HAP-1 (cell line): ENCODE data around the gene ARL6IP6.
A peak's percentile ranks its signal among the peaks of the same experiment; 100 is the strongest.

Experiments used
- DNase-seq, 2 experiments: peaks; one replicate each; pipeline ENCODE4 v3.0.0-alpha.2; 2016 to 2020; ENCODE audit warnings: low spot score in 2 of 2
- H3K27me3 ChIP-seq: fragments of 250-450 bp; sonication (Bioruptor Pico); 2 replicates; pipeline ENCODE4 v1.5.1; 2020; ENCODE audit warnings: low read depth, mild to moderate bottlenecking, moderate library complexity
- H3K36me3 ChIP-seq: fragments of 250-450 bp; sonication (Bioruptor Pico); replicated peaks from 2 replicates; pipeline ENCODE4 v1.5.1; 2020; ENCODE audit warnings: mild to moderate bottlenecking
- H3K4me1 ChIP-seq: fragments of 250-450 bp; sonication (Bioruptor Pico); 2 replicates; pipeline ENCODE4 v1.5.1; 2020; ENCODE audit warnings: mild to moderate bottlenecking
- H3K4me3 ChIP-seq: fragments of 250-450 bp; sonication (Bioruptor Pico); 2 replicates; pipeline ENCODE4 v1.5.1; 2020; ENCODE audit warnings: mild to moderate bottlenecking, moderate library complexity
- H3K9me3 ChIP-seq: fragments of 250-450 bp; sonication (Bioruptor Pico); 2 replicates; pipeline ENCODE4 v1.5.1; 2020; ENCODE audit warnings: mild to moderate bottlenecking, moderate library complexity
- in situ Hi-C: fragments of 300-500 bp; cut with MboI; formaldehyde crosslinking; loops from 3 replicates; pipeline ENCODE4 v1.14.3; 2020; ENCODE audit warnings: low sequenced_read_pairs, inconsistent platforms, mixed read lengths

The ARL6IP6 gene

DNA sequence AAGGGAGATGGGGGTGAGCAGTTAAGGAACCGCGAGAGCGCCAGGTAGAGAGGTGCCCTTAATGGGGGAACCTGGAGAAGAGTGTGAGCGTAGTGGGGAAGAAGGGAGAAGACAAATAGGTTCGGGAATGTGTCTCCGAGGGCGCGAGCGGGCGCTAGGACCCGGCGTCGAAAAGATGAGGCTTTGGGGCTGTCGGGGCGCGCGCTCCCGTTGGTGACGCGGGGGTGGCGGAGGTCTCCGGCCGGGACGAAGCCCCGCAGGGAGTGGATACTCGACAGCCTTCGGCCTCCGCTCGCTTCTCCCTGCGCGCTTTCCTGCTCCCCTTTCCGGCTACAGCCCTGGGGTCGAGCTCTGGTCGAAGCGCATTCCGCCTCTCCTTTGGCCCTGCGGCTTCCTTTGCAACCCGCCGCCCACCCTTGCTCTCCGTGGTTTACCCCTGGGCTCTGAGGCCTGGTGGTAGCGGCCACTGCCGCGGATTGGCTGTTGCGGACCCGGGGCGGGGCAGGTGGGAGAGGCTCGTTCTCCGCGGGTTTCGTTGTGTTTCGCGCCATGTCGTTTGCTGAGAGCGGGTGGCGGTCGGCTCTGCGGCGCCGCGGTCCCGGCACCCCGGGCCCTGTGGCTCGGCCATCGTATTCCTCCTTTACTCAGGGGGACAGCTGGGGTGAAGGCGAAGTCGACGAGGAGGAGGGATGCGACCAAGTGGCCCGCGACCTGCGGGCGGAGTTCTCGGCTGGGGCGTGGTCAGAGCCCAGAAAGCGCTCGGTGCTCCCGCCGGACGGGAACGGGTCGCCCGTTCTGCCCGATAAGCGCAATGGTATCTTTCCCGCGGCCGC is at the start of gene ARL6IP6:
ARL6IP6 (plus strand) TSS at position 545 of the 833 bp plus-strand sequence; CDS start at position 550, 5 bp downstream.
- in situ Hi-C loops = no loop called here
- no peaks in the 10 kb centered on the region for H3K27me3 ChIP-seq
- DNase-seq = peak; percentile 84 to 95
- no peaks in the 10 kb centered on the region for H3K9me3 ChIP-seq
- peak within 1 kb of the TSS; percentile 88 for H3K4me3 ChIP-seq
- H3K4me1 ChIP-seq = peaks cover 17% of the 10 kb centered on the region
- peaks cover 47% of the 10 kb centered on the region for H3K36me3 ChIP-seq

DNA sequence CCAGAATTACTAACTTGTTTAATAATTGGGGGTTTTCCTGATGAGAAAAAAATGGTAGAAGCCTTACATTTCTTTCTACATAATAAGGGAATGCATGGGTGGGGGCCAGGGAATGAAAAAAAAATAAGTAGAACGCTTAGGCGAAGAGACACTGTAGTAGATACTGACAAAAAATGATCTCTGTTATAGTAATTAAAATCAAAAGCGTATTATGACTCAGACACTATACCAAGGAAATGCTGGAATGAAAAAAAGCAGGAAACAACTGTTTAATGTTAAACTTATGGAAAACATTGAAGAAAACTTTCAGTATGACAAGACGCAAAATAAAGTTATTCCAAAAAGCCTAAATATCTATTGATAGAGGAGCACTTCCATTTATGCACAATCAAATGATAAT is 44.1 kb upstream of the ARL6IP6 start:
- DNase-seq = no peak
- Histone ChIP-seq H3K27me3 (no peaks in the 10 kb centered on the region), H3K9me3 (no peaks in the 10 kb centered on the region), H3K4me1 (no peaks in the 10 kb centered on the region), H3K36me3 (peaks cover 81% of the 10 kb centered on the region), H3K4me3 (no peak overlapping the region)
- in situ Hi-C loops = loop anchor here (25.0 kb wide), 1 partner anchor 1212 kb away; no protein-coding TSS in a partner anchor

DNA sequence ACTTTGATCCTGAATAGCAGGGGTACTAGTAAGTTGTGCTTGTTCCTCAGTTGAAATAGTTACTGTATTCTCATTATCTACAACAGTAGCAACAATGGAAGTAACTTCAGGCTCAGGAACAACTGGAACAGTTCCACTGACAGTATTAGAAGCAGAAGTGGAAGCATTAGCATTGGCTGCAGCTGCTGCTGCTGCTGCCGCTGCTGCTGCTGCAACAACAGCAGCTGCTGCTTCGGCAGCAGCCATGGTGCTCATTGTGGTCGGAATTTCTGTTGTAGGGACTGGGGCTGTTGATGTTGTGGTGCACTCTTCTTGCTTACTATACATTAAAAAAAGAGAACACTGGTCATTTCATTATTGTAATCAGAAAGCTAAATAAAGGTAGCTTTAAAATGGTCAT is 42.0 kb upstream of the ARL6IP6 start:
- H3K27me3 ChIP-seq = no peaks in the 10 kb centered on the region
- H3K4me1 ChIP-seq = no peaks in the 10 kb centered on the region
- in situ Hi-C loops = no loop called here
- H3K36me3 ChIP-seq = peaks cover 83% of the 10 kb centered on the region
- no peaks in the 10 kb centered on the region for H3K9me3 ChIP-seq
- H3K4me3 ChIP-seq = no peak overlapping the region
- no peak for DNase-seq

DNA sequence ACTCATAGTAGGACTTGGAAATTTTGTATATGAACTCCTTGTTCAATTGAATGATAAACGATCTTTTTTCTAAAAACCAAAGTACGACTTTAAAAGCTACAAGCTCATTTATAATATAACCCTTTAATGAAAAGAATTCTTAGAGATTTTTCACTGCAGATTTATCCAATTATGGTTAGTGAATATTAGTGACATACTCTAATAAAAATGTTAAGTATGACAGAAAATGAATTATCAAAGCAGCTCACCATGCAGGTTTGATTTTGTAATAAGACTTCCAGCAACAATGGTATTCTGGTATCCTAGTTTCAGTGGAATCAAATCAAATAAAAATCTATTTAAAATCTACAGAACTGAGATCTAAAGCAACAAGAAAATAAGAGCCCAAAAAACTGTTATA is 39.6 kb upstream of the ARL6IP6 start:
- DNase-seq = no peak
- in situ Hi-C loops = no loop called here
- Histone ChIP-seq H3K4me1 (0 out of 2 replicates have a peak, but pooled peaks cover 2% of the 10 kb centered on the region), H3K4me3 (no peak overlapping the region), H3K9me3 (no peaks in the 10 kb centered on the region), H3K36me3 (peaks cover 78% of the 10 kb centered on the region), H3K27me3 (no peaks in the 10 kb centered on the region)

DNA sequence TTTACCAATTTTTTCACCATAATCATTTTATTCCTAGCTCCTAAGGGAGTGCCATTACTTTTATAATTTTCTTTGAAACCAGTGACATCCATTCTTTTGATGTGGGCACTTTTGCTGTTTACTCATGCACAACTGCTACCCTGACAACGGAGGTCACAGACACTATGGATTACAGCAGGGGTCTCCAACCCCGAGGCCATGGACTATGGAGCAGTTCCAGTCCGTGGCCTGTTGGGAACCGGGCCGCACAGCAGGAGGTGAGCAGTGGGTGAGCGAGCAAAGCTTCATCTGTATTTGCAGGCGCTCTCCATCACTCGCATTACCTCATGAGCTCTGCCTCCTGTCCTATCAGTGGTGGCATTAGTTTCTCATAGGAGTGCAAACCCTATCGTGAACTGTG is 35.8 kb upstream of the ARL6IP6 start:
- DNase-seq = no peak
- no peaks in the 10 kb centered on the region for H3K27me3 ChIP-seq
- H3K9me3 ChIP-seq = no peaks in the 10 kb centered on the region
- in situ Hi-C loops = no loop called here
- 0 out of 2 replicates have a peak, but pooled peaks cover 2% of the 10 kb centered on the region for H3K4me1 ChIP-seq
- H3K4me3 ChIP-seq = no peak overlapping the region
- H3K36me3 ChIP-seq = peaks cover 53% of the 10 kb centered on the region

DNA sequence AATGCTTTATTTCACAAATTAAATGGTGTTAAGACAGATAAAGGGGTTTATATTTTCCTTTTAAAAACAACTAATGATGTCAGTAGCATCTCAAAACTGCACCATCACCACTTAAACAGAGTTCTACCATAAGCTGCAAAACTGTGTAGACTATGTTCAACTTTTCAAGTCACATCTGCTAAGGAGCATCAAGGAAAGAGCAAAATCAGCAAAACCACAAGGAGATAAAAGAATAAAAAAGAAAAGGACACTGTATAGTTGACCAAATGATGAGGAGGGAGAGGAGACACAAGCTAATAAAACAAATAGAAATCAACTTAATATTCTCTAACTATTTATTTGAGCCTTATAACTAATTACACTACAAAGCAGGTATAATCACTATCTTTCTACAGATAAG is 35.0 kb upstream of the ARL6IP6 start:
- no peak for DNase-seq
- peaks cover 57% of the 10 kb centered on the region for H3K36me3 ChIP-seq

DNA sequence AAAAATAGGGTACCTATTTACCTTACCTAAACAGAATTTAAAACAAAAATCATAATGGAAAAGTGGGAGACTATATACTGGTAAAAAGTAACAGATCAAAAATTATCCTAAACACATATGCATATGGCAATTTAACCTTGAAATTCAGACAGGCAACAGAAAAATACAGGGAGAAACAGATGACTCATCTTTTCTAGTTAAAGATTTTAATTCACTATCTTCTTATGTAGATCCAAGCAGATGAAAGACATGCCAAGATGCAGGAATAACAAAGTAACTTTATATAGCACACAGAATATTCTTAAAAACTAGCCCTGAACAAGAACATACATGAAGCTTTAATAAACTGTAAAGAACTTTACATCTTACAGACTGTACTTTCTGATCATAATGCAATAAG is 32.1 kb upstream of the ARL6IP6 start:
- H3K36me3 ChIP-seq = peaks cover 32% of the 10 kb centered on the region

More for the DNA sequence above, 35.0 kb upstream of the ARL6IP6 start:
- Histone ChIP-seq H3K9me3 (no peaks in the 10 kb centered on the region), H3K4me1 (0 out of 2 replicates have a peak, but pooled peaks cover 2% of the 10 kb centered on the region), H3K4me3 (no peak overlapping the region), H3K27me3 (no peaks in the 10 kb centered on the region)
- in situ Hi-C loops = no loop called here

DNA sequence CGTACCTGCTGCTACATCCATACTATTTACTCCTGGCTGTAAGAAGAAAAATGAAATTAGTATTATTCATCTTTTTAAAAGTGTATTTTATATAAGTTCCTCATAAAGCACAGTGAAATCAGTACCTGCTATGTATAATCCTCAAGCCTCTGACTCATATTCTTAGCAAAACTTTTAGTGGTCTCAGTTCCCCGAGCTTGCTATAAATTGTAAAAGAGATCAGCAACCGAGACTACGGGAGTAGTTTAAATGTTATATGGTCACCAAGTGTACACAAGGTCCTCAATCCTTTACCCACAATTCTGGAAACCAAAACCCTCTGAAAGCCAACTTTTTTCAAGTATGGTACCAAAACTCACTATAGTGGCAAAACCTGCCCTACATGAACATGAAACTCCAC is 25.4 kb upstream of the ARL6IP6 start:
- H3K4me3 ChIP-seq = no peak overlapping the region
- peaks cover 3% of the 10 kb centered on the region; the same call in 1 of the 2 replicates for H3K4me1 ChIP-seq
- no peak for DNase-seq
- no peaks in the 10 kb centered on the region for H3K9me3 ChIP-seq
- H3K36me3 ChIP-seq = peaks cover 35% of the 10 kb centered on the region
- H3K27me3 ChIP-seq = no peaks in the 10 kb centered on the region
- in situ Hi-C loops = no loop called here

More for the DNA sequence above, 32.1 kb upstream of the ARL6IP6 start:
- H3K27me3 ChIP-seq = no peaks in the 10 kb centered on the region
- DNase-seq = no peak
- 0 out of 2 replicates have a peak, but pooled peaks cover 2% of the 10 kb centered on the region for H3K4me1 ChIP-seq
- H3K4me3 ChIP-seq = no peak overlapping the region
- in situ Hi-C loops = no loop called here
- no peaks in the 10 kb centered on the region for H3K9me3 ChIP-seq

DNA sequence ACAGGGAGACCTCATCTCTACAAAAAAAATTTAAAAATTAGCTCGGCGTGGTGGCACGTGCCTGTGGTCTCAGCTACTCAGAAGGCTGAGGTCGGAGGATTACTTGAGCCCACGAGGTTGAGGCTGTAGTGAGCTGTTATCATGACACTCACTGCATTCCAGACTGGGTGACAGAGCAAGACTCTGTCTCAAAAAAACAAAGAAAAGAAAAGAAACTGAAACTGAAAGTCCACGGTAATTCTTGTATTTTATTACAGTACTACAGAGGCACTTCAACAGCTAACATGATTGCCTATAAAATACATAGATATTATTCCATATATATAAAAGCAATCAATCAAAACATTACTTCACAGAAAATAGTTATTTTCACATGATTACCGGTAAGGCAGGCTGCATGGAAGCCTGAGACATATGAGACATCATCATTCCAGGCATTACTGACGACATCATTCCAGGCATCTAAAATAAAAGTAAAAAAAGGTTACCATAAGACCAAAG is 24.2 kb upstream of the ARL6IP6 start:
- H3K27me3 ChIP-seq = no peaks in the 10 kb centered on the region
- no peaks in the 10 kb centered on the region for H3K9me3 ChIP-seq
- H3K36me3 ChIP-seq = peaks cover 28% of the 10 kb centered on the region
- in situ Hi-C loops = no loop called here
- DNase-seq = no peak
- no peak overlapping the region for H3K4me3 ChIP-seq
- H3K4me1 ChIP-seq = peaks cover 3% of the 10 kb centered on the region; the same call in 1 of the 2 replicates

DNA sequence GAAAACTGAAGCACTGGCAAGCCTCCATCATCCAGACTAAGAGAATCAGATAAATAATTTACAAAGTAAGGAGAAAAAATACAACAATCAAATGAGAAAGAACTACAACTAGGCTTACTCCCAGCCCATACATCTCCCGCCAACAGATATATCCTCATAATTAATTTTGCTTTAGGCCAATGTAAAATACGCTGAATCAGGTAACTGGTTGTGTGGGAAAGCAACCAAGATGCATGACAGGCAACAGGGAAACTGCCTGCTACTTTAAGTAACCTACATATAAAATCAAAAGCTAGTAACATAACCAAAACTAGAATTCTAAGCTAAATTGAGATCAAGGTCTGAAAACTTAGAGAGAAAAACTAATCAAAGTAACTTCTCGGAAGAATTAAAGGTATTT is 22.7 kb upstream of the ARL6IP6 start:
- H3K4me1 ChIP-seq = peaks cover 3% of the 10 kb centered on the region; the same call in 1 of the 2 replicates
- in situ Hi-C loops = no loop called here
- no peak overlapping the region for H3K4me3 ChIP-seq
- H3K9me3 ChIP-seq = no peaks in the 10 kb centered on the region
- H3K36me3 ChIP-seq = peaks cover 28% of the 10 kb centered on the region
- no peaks in the 10 kb centered on the region for H3K27me3 ChIP-seq
- DNase-seq = no peak

DNA sequence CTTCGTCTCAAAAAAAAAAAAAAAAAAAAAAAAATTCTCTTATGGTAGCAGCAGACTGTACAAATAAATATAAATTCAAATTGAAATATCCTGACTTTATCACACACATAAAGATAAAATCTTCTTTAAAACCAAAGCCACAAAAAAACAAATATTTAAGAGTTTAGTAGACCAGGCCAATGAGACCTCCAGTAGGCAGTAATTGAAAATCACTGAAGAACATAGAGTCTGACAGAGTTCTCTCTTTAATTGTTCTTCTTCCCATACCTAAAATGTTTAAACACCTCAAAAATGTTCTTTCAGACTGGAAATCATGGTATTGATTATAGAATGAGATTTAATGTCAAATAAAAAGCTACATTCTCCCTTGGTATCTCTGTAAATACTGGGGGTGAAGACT is 21.9 kb upstream of the ARL6IP6 start:
- in situ Hi-C loops = no loop called here

DNA sequence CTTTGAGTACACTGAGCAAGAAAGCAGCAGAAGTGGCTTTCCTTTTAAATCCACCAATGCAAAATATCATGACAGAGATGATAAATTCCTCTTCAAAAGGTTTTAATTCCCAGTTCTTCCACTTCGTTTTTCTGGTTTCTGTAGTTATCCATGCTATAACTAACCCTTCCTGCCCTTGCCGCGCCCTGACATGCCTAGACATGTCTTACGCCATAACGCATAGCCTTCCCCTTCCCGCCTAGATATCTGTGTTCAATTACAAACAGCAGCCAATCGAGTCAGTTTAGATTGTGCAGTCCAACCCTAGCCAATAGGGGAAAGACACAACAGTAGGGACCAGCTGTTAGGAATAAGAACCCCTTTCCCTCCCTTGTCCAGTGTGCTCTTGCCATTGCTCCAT is 17.2 kb upstream of the ARL6IP6 start:
- H3K9me3 ChIP-seq = no peaks in the 10 kb centered on the region
- no peaks in the 10 kb centered on the region for H3K27me3 ChIP-seq
- DNase-seq = peak in 1 of 2 experiments; percentile 12
- peaks cover 3% of the 10 kb centered on the region; the same call in 1 of the 2 replicates for H3K4me1 ChIP-seq
- in situ Hi-C loops = no loop called here
- no peak overlapping the region for H3K4me3 ChIP-seq
- peaks cover 31% of the 10 kb centered on the region for H3K36me3 ChIP-seq

More for the DNA sequence above, 21.9 kb upstream of the ARL6IP6 start:
- H3K4me3 ChIP-seq = no peak overlapping the region
- H3K4me1 ChIP-seq = peaks cover 3% of the 10 kb centered on the region; the same call in 1 of the 2 replicates
- peaks cover 28% of the 10 kb centered on the region for H3K36me3 ChIP-seq
- no peaks in the 10 kb centered on the region for H3K27me3 ChIP-seq
- no peaks in the 10 kb centered on the region for H3K9me3 ChIP-seq
- DNase-seq = no peak

DNA sequence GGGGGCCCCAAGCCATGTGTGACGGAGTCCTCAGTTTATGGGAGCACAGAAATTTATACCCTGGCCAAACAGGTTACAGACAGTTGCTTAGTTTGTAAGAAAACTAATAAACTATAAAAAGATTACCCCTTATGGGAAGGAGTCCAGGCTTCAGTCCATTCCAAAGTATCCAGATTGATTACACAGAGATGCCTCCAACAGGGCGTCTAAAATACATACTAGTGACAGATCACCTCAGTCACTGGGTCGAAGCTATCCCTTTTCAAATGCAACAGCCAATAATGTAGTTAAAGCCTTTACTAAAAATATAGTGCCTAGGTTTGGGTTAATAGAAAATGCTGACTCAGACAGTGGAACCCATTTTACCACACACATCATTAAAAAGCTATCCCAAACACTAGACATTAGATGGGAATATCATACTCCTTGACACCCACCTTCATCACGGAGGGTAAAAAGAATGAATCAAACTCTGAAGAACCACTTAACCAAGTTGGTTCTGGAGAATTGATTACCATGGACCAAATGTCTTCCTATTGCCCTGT is 11.9 kb upstream of the ARL6IP6 start:
- H3K9me3 ChIP-seq = no peaks in the 10 kb centered on the region
- in situ Hi-C loops = no loop called here
- no peaks in the 10 kb centered on the region for H3K27me3 ChIP-seq
- no peak for DNase-seq
- no peak overlapping the region for H3K4me3 ChIP-seq
- peaks cover 65% of the 10 kb centered on the region for H3K36me3 ChIP-seq
- H3K4me1 ChIP-seq = no peaks in the 10 kb centered on the region; the same call in 1 of the 2 replicates

DNA sequence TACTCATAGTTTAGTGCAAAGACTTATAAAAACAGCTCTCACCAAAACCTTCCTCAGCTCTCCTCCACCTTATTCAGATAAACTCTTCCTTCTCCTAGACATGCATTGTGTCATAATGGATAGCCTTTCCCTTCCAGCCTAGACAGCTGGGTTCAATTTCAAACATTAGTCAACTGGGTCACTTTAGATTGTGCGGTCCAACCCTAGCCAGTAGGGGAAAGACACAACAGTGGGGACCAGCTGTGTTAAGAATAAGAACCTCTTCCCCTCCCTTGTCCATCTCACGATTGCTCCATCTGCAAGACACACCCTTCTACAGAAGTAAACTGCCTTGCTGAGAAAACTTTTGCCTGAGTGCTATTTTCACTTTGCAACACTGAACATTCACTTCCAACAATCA is 9.7 kb upstream of the ARL6IP6 start:
- in situ Hi-C loops = no loop called here
- Histone ChIP-seq H3K36me3 (peaks cover 69% of the 10 kb centered on the region), H3K9me3 (no peaks in the 10 kb centered on the region)

More for the DNA sequence above, 9.7 kb upstream of the ARL6IP6 start:
- no peaks in the 10 kb centered on the region; the same call in 1 of the 2 replicates for H3K4me1 ChIP-seq
- H3K4me3 ChIP-seq = no peak overlapping the region
- no peak for DNase-seq
- no peaks in the 10 kb centered on the region for H3K27me3 ChIP-seq
